Testis (tissue), 5 donors: ENCODE results near the gene ATG2A. TPM values are rescaled to one million over a fixed set of nuclear protein-coding genes. Genes with fewer than 3 reads are reported as not detected.

Experiments
- DNase-seq: peaks from one replicate; pipeline ENCODE4 v3.0.0-alpha.2; 2019
- H3K27ac ChIP-seq, 2 donors: fragments of 200-600 bp; sonication (generic); one replicate each; pipeline ENCODE4 v1.5.1; 2019
- H3K27me3 ChIP-seq: fragments of 200-600 bp; sonication (generic); one replicate; pipeline ENCODE4 v1.5.1; 2019
- H3K36me3 ChIP-seq: fragments of 200-600 bp; sonication (generic); one replicate; pipeline ENCODE4 v1.5.1; 2017; ENCODE audit warnings: low read depth; ENCODE audit errors: missing control alignments
- H3K4me1 ChIP-seq: fragments of 200-600 bp; sonication (generic); one replicate; pipeline ENCODE4 v1.5.1; 2019
- H3K4me3 ChIP-seq, 2 donors: fragments of 200-600 bp; sonication (generic); one replicate each; pipeline ENCODE4 v1.5.1; 2017 to 2019
- H3K9me3 ChIP-seq: fragments of 200-600 bp; sonication (generic); one replicate; pipeline ENCODE4 v1.5.1; 2017
- POLR2A ChIP-seq: fragments of 450-650 bp; IDR thresholded peaks from one replicate; pipeline ENCODE4 v1.6.1; 2017; ENCODE audit warnings: antibody characterized with exemption, mild to moderate bottlenecking, moderate library complexity
- WGBS, 2 donors: methylation state at CpG; one replicate each; pipeline ENCODE4 v1.1.5; 2018; 5-methylcytosine and 5-hydroxymethylcytosine counted together
- intact Hi-C: fragments of 100-400 bp; cut with DNase I; formaldehyde crosslinking; loops from one replicate; pipeline ENCODE4 v1.15.1; 2023; ENCODE audit warnings: low total_unique reads
- long read RNA-seq, 2 donors: transcript quantifications; one replicate each; lab custom pipeline, GENCODE V29; 2026
- polyA plus RNA-seq: library from polyadenylated mRNA; stranded (reverse); fragments of 350-450 nt; fragmentation: Illumina TruSeq; extraction: RNeasy Lipid Tissue Mini Kit (QIAGEN cat#74804); gene quantifications from one replicate; pipeline ENCODE4 v1.2.3, GENCODE V29; 2014; ENCODE audit warnings: low read depth, low replicate concordance; ENCODE audit not compliant: insufficient read depth
- total RNA-seq, 2 donors: library from RNA; depleted of rRNA; stranded (reverse); fragments of >200 nt; gene quantifications; one replicate each; pipeline ENCODE4 v1.2.3, GENCODE V29; 2016
- TF ChIP-seq, protein P1 (sequence below), 3 experiments: fragments of 450-650 bp in 2 of 3; fragments of 200-600 bp in 1 of 3; sonication (generic) in 1 of 3; IDR thresholded peaks; one replicate each; pipeline ENCODE4 v1.5.1; 2016 to 2019; ENCODE audit warnings: antibody characterized with exemption in 3 of 3, mild to moderate bottlenecking in 2 of 3, moderate library complexity in 1 of 3

The ATG2A gene
- total RNA-seq (10 to 100 TPM; 51.1 to 56.1 TPM), polyA plus RNA-seq (22.2 TPM)
- long read RNA-seq, donor 1, result 0 reads
- long read RNA-seq, donor 2, result 0 reads

DNA sequence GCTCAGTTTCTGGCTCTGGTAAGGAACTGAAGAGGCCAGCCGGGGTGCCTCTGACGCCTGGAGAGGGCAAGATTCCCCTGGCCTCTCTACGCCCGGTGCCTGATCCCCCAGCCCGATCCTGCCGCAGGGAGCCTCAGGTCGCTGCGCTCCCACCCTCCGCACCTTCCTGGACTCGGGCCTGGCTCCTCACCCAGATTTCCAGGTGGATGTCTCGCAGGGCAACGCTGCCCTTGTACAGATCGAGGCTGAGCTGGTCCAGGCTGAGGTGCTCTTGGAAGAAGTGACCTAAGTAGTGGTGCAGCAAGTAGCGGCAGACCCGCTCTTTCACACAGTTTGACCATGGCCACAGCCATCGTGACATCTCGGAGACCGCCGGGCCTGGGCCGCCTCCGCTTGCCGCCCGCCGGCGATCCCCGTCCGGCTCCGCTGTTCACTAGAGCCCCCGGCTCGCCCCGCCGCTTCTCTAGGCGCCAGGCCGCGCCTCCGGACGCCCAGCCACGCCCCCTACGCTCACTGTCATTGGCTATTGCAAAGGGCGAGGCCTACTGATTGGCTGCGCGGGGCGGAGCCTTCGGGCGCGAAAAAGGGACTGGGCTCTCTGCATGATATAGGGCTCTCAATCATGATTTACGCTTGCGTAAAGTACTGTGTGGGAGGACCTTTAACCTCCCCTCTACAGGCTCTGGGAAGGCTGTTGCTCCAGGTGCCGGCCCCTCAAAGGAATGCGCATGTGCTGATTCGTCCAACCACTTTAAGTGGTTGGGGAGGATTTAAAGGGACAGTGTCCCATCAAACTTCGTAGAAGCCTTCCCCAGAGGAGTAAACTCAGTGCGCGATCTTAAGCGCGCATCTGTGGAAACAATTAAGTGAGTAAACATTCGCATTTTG is at the start of gene ATG2A:
TSS of gene ATG2A (minus strand) at position 435 of the 888 bp plus-strand sequence. CDS start at position 361, 74 bp downstream.
- H3K27ac ChIP-seq, result peak within 1 kb of the TSS; percentile 79 to 88
- peak; percentile 100 for DNase-seq
- WGBS, 2 donors, result 0 to 1% methylated on average over 12 to 35 of the region's 57 CpGs
- no peaks in the 10 kb centered on the region for H3K9me3 ChIP-seq
- no peaks in the 10 kb centered on the region for H3K36me3 ChIP-seq
- TF ChIP-seq POLR2A, result peak; percentile 73
- TF ChIP-seq, protein P1, sequence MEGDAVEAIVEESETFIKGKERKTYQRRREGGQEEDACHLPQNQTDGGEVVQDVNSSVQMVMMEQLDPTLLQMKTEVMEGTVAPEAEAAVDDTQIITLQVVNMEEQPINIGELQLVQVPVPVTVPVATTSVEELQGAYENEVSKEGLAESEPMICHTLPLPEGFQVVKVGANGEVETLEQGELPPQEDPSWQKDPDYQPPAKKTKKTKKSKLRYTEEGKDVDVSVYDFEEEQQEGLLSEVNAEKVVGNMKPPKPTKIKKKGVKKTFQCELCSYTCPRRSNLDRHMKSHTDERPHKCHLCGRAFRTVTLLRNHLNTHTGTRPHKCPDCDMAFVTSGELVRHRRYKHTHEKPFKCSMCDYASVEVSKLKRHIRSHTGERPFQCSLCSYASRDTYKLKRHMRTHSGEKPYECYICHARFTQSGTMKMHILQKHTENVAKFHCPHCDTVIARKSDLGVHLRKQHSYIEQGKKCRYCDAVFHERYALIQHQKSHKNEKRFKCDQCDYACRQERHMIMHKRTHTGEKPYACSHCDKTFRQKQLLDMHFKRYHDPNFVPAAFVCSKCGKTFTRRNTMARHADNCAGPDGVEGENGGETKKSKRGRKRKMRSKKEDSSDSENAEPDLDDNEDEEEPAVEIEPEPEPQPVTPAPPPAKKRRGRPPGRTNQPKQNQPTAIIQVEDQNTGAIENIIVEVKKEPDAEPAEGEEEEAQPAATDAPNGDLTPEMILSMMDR (IDR thresholded peaks at IDR 0.05), result peak in 2 of 3 experiments; percentile 20 to 30
- peak within 1 kb of the TSS; percentile 71 to 89 for H3K4me3 ChIP-seq
- H3K27me3 ChIP-seq, result no peaks in the 10 kb centered on the region
- peaks cover 19% of the 10 kb centered on the region for H3K4me1 ChIP-seq
- intact Hi-C loops, result no loop called here

DNA sequence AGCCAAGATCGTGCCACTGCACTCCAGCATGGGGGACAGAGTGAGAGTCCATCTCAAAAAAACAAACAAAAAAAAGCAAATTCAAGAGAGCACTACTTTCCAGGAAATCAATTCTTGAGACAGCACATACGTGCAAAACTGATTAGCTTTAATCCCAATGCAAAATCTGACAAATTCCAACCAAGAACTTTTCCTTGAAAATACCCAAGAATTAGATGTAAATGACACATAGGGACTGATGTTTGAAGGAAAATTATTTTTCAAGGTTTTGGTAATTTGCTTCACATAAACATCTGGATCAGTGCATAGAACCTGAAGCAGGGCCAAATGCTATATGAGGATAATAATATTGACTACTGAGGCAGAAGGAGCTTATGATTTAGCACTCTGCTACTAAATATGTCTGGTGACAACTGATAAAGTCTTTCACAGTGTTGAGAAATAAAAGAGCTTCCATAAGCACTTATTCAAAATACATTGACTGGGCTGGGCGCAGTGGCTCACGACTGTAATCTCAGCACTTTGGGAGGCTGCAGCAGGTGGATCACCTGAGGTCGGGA is 46.1 kb upstream of the ATG2A start:
- no peak for TF ChIP-seq POLR2A
- TF ChIP-seq, protein P1 (IDR thresholded peaks at IDR 0.05), result no peak
- no peaks in the 10 kb centered on the region for H3K9me3 ChIP-seq
- intact Hi-C loops, result no loop called here
- no peaks in the 10 kb centered on the region for H3K36me3 ChIP-seq
- H3K4me3 ChIP-seq, result no peak overlapping the region
- WGBS, 2 donors, result 81 to 86% methylated on average over 5 of the region's 5 CpGs
- H3K27ac ChIP-seq, result no peak overlapping the region
- H3K27me3 ChIP-seq, result no peaks in the 10 kb centered on the region
- H3K4me1 ChIP-seq, result peaks cover 2% of the 10 kb centered on the region
- no peak for DNase-seq

DNA sequence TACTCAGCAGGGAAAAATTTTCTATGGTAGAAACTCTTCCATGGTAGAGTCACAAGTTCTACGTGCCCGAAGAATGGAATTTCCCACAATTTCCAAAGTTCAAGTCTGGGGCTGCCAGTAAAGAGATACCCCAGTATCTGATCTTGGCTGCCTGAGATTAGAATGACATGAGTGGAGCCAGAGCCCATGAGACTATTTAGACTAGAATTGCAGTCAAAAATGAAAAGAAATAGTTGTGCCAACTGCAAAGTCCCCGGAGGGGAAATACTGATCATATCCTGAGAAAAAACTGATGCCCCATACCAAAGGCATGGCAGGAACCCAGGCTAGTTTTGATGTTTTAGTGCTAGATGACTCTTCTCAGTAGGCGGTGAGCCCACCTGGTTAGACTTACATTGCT is 43.7 kb upstream of the ATG2A start:
- no peak for TF ChIP-seq POLR2A
- TF ChIP-seq, protein P1 (IDR thresholded peaks at IDR 0.05), result no peak
- no peak overlapping the region for H3K27ac ChIP-seq
- no peaks in the 10 kb centered on the region for H3K27me3 ChIP-seq
- H3K4me1 ChIP-seq, result peaks cover 2% of the 10 kb centered on the region
- no peak for DNase-seq
- no peaks in the 10 kb centered on the region for H3K36me3 ChIP-seq
- H3K9me3 ChIP-seq, result no peaks in the 10 kb centered on the region
- WGBS, 2 donors, result 71 to 74% methylated on average over 4 of the region's 4 CpGs
- H3K4me3 ChIP-seq, result no peak overlapping the region
- intact Hi-C loops, result no loop called here

DNA sequence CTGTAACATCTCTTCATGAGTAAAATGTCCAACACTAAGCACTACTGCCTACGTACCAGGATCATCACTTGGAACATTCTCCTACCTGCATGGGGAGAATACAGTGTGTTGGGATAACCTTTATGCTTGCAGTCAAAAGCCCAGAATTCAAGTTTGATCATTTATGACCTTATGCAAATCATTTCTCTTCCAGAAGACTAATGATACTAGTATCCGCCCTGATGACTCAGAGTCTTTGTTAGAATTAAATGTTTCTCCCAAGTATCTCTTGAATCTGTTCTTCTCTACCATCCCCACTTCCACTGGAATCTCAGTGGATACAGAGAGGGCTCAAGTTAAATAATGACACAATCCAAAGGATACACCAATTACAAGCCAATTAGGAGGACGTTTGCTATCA is 42.5 kb upstream of the ATG2A start:
- 66 to 77% methylated on average over 3 of the region's 3 CpGs for WGBS, 2 donors
- TF ChIP-seq POLR2A, result no peak
- TF ChIP-seq, protein P1 (IDR thresholded peaks at IDR 0.05), result no peak
- intact Hi-C loops, result no loop called here
- H3K9me3 ChIP-seq, result no peaks in the 10 kb centered on the region
- no peak overlapping the region for H3K27ac ChIP-seq
- no peaks in the 10 kb centered on the region for H3K4me1 ChIP-seq
- no peak overlapping the region for H3K4me3 ChIP-seq
- H3K27me3 ChIP-seq, result no peaks in the 10 kb centered on the region
- no peak for DNase-seq
- H3K36me3 ChIP-seq, result no peaks in the 10 kb centered on the region
